Measurements from ENCODE around the gene MBOAT2. TPM values are rescaled to one million over a fixed set of nuclear protein-coding genes. Genes with fewer than 3 reads are reported as not detected.

Gene MBOAT2
- total and polyA plus RNA-seq, 4 donors = 0.57 to 65.5 (median 3.2) TPM

- Histone ChIP-seq H3K9me3 (ENCODE audit: control insufficient read depth in 4 of 4, low read length in 3 of 4) (no peaks in the 10 kb centered on the region), H3K27ac (ENCODE audit: low read depth in 1 of 2, low read length in 2 of 2) (no peak overlapping the region), H3K27me3 (ENCODE audit: control insufficient read depth in 4 of 4, insufficient read depth in 4 of 4, low read length in 3 of 4) (no peaks in the 10 kb centered on the region), H3K9ac (ENCODE audit: low read depth in 1 of 2, low read length in 2 of 2) (no peak overlapping the region), H3K4me3 (ENCODE audit: low read depth in 1 of 3, low read length in 3 of 3) (no peak overlapping the region), H3K36me3 (ENCODE audit: control insufficient read depth in 4 of 4, insufficient read depth in 3 of 4, low read depth in 1 of 4, low read length in 3 of 4) (peaks cover 0 to 17% (median 10%) of the 10 kb centered on the region in 4 donors), H3K4me1 (ENCODE audit: control insufficient read depth in 4 of 4, insufficient read depth in 4 of 4, low read length in 3 of 4) (peaks cover under 1 to 23% (median 9%) of the 10 kb centered on the region in 4 donors)
- DNase-seq (ENCODE audit: low spot score) = no peak
- WGBS = 99% methylated on average over 1 of the region's 1 CpG
- TF ChIP-seq RAD21 (IDR thresholded peaks at IDR 0.05) (no peak), CTCF (IDR thresholded peaks at IDR 0.05; ENCODE audit: low read depth, low read length, missing input control) (no peak), RXRA (IDR thresholded peaks at IDR 0.05) (no peak), JUND (IDR thresholded peaks at IDR 0.05) (no peak), NR2F2 (IDR thresholded peaks at IDR 0.05) (no peak), FOXA2 (IDR thresholded peaks at IDR 0.05) (no peak), YY1 (IDR thresholded peaks at IDR 0.05) (no peak), TAF1 (conservative IDR thresholded peaks at IDR 0.05) (no peak), GABPA (IDR thresholded peaks at IDR 0.05 in 1 of 2, conservative IDR thresholded peaks at IDR 0.05 in 1 of 2) (no peak), FOXA1 (IDR thresholded peaks at IDR 0.05) (no peak), HNF4A (conservative IDR thresholded peaks at IDR 0.05) (no peak), MAX (IDR thresholded peaks at IDR 0.05) (no peak), SP1 (IDR thresholded peaks at IDR 0.05) (no peak), HNF4G (IDR thresholded peaks at IDR 0.05) (no peak), EGR1 (IDR thresholded peaks at IDR 0.05; ENCODE audit: low read depth in 2 of 2) (no peak), ATF3 (IDR thresholded peaks at IDR 0.05) (no peak)
Measured at GRCh38 chr2:8817221-8817620, 186.3 kb downstream of the MBOAT2 start.

- Histone ChIP-seq H3K9me3 (ENCODE audit: control insufficient read depth in 4 of 4, low read length in 3 of 4) (no peaks in the 10 kb centered on the region), H3K4me3 (ENCODE audit: low read depth in 1 of 3, low read length in 3 of 3) (no peak overlapping the region), H3K27ac (ENCODE audit: low read depth in 1 of 2, low read length in 2 of 2) (no peak overlapping the region), H3K36me3 (ENCODE audit: control insufficient read depth in 4 of 4, insufficient read depth in 3 of 4, low read depth in 1 of 4, low read length in 3 of 4) (peaks cover 0 to 45% (median 44%) of the 10 kb centered on the region in 4 donors), H3K27me3 (ENCODE audit: control insufficient read depth in 4 of 4, insufficient read depth in 4 of 4, low read length in 3 of 4) (no peaks in the 10 kb centered on the region), H3K4me1 (ENCODE audit: control insufficient read depth in 4 of 4, insufficient read depth in 4 of 4, low read length in 3 of 4) (no peaks in the 10 kb centered on the region), H3K9ac (ENCODE audit: low read depth in 1 of 2, low read length in 2 of 2) (no peak overlapping the region)
- 97% methylated on average over 6 of the region's 6 CpGs for WGBS
- no peak for DNase-seq (ENCODE audit: low spot score)
- TF ChIP-seq FOXA1 (IDR thresholded peaks at IDR 0.05) (no peak), HNF4A (conservative IDR thresholded peaks at IDR 0.05) (no peak), SP1 (IDR thresholded peaks at IDR 0.05) (no peak), GABPA (IDR thresholded peaks at IDR 0.05 in 1 of 2, conservative IDR thresholded peaks at IDR 0.05 in 1 of 2) (no peak), YY1 (IDR thresholded peaks at IDR 0.05) (no peak)
Measured at GRCh38 chr2:8806885-8807704, 196.4 kb downstream of the MBOAT2 start.
